ENCODE results near the gene KCNT1. TPM values are rescaled to one million over a fixed set of nuclear protein-coding genes. Genes with fewer than 3 reads are reported as not detected.

Gene KCNT1
- total and polyA plus RNA-seq, 9 donors: 0.83 to 12.0 (median 3.7) TPM

DNA sequence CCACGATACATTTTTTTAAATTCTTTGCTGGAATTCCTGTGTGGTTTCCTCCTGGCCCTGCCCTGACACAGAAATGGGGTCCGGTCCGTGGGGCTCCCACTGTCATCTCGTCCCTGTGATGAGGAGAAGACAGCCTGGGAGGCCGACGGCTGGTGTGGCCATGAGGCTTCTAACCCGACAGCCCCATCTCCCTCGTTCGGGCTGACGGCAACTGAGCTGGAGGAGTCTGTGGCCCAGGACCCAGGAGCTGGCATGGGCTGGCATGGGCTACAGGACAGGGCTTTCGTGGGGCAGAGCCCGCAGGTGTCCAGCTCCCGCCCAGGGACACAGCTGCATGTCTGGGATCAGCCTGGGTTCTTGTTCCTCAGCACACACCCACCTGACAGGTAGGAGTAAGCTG, 25.1 kb upstream of the KCNT1 start:
- Histone ChIP-seq H3K27me3 (no peaks in the 10 kb centered on the region), H3K9me3 (no peaks in the 10 kb centered on the region), H3K4me1 (ENCODE audit: insufficient read depth) (no peaks in the 10 kb centered on the region), H3K36me3 (no peaks in the 10 kb centered on the region), H3K4me3 (no peak overlapping the region), H3K27ac (no peak overlapping the region)
- TF ChIP-seq POLR2A (IDR thresholded peaks at IDR 0.05): no peak
- no peak for TF ChIP-seq EP300 (IDR thresholded peaks at IDR 0.05)
- TF ChIP-seq, protein P1, sequence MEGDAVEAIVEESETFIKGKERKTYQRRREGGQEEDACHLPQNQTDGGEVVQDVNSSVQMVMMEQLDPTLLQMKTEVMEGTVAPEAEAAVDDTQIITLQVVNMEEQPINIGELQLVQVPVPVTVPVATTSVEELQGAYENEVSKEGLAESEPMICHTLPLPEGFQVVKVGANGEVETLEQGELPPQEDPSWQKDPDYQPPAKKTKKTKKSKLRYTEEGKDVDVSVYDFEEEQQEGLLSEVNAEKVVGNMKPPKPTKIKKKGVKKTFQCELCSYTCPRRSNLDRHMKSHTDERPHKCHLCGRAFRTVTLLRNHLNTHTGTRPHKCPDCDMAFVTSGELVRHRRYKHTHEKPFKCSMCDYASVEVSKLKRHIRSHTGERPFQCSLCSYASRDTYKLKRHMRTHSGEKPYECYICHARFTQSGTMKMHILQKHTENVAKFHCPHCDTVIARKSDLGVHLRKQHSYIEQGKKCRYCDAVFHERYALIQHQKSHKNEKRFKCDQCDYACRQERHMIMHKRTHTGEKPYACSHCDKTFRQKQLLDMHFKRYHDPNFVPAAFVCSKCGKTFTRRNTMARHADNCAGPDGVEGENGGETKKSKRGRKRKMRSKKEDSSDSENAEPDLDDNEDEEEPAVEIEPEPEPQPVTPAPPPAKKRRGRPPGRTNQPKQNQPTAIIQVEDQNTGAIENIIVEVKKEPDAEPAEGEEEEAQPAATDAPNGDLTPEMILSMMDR (IDR thresholded peaks at IDR 0.05): no peak
- no peak for DNase-seq
- 87 to 93% (median 91%) methylated on average over 13 of the region's 13 CpGs for WGBS, 3 donors
- intact Hi-C loops (cut with DNase I): no loop called here

DNA sequence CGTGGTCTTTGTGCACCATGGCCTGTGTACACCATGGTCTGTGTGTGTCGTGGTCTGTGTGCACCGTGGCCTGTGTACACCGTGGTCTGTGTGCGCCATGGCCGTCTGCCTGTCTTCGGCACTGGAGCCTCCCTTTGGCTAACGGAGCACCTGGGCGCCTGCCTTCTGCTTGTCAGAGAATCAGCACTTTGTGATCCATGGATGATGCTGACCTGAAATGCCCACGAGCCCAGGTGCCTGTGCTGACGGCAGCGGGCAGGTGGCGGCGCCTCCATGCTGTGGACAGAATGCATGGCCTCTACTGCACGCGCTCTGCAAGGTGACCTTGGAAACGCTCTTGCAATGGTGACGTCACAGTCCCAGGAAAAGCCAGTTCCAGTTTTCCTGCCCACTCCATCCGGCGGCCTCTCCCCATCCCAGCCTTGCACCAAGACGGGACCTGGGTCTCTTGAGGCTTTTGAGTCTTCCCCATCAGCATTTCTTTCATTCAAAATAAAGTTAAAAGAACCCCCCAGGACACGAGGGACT, 24.3 kb upstream of the KCNT1 start:
- intact Hi-C loops (cut with DNase I): no loop called here
- TF ChIP-seq POLR2A (IDR thresholded peaks at IDR 0.05) (no peak), EP300 (IDR thresholded peaks at IDR 0.05) (no peak)
- TF ChIP-seq, protein P1 (IDR thresholded peaks at IDR 0.05): no peak
- H3K4me1 ChIP-seq (ENCODE audit: insufficient read depth): no peaks in the 10 kb centered on the region
- no peak overlapping the region for H3K4me3 ChIP-seq
- H3K27ac ChIP-seq: no peak overlapping the region
- no peaks in the 10 kb centered on the region for H3K27me3 ChIP-seq
- WGBS, 3 donors: 71 to 80% (median 74%) methylated on average over 21 to 22 of the region's 22 CpGs
- DNase-seq: no peak
- no peaks in the 10 kb centered on the region for H3K36me3 ChIP-seq
- H3K9me3 ChIP-seq: no peaks in the 10 kb centered on the region

DNA sequence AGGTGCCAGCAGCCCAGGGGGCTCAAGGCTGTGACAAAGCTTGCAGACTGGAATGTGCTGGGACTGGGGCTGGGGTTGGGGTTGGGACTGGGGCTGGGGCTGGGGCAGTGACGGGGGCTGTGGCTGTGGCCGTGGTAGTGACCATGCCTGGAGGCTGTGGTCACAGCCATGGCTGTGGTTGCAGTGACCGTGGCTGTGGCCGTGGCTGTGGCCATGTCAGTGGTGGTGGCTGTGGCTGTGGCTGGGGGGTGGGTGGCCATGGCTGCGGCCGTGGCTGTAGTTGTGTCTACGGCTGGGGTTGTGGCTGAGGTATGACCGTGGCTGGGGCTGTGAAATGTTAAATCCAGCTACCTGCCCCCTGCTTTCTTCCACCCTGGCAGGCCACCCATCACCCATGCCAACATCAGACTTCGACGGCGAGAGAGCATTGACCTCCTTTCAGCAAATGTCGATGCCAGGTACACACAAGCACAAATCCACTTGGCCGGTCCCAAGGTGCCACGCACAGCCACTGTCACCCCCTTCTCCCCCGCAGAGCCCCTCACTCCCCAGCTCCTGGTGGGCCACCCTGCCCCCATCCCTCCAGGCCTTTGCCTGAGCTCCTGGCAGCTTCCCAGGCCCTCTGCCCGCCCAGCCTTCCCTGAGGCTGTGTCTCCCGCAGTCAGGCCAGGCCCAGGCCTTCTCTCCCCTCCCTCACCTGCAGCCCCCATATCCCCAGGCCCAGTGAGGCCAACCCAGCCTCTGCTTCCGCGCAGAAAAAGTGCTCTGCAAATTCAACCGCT, 23.6 kb upstream of the KCNT1 start:
- WGBS, 3 donors: 87 to 90% (median 87%) methylated on average over 19 to 20 of the region's 20 CpGs
- H3K27me3 ChIP-seq: no peaks in the 10 kb centered on the region
- intact Hi-C loops (cut with DNase I): no loop called here
- no peaks in the 10 kb centered on the region for H3K9me3 ChIP-seq
- TF ChIP-seq, protein P1 (IDR thresholded peaks at IDR 0.05): no peak
- TF ChIP-seq EP300 (IDR thresholded peaks at IDR 0.05) (no peak), POLR2A (IDR thresholded peaks at IDR 0.05) (no peak)
- H3K4me3 ChIP-seq: no peak overlapping the region
- no peaks in the 10 kb centered on the region for H3K36me3 ChIP-seq
- H3K27ac ChIP-seq: no peak overlapping the region
- no peak for DNase-seq
- H3K4me1 ChIP-seq (ENCODE audit: insufficient read depth): no peaks in the 10 kb centered on the region

DNA sequence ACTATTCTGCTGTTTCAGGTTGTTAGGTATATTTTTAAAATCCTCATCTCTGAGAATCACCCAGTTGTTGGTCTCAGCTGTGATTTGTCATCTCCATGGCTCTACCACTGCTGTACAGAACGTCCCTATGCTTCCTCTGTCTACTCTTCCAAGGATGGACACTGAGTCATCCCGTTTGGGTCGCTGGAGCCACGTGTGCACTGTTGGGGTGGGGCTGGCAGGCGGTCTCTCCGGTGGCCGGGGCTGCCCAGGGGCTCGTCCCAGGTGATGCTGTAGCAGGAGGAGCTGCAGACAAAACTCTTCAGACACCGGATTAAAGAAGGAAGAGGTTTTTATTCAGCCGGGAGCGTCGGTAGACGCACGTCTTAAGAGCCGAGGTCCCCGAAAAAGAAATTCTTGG, 21.9 kb upstream of the KCNT1 start:
- WGBS, 3 donors: 30 to 63% (median 47%) methylated on average over 16 of the region's 16 CpGs
- H3K36me3 ChIP-seq: no peaks in the 10 kb centered on the region
- no peak for DNase-seq
- intact Hi-C loops (cut with DNase I): no loop called here
- H3K27me3 ChIP-seq: no peaks in the 10 kb centered on the region
- H3K9me3 ChIP-seq: no peaks in the 10 kb centered on the region
- TF ChIP-seq, protein P1 (IDR thresholded peaks at IDR 0.05): no peak
- TF ChIP-seq EP300 (IDR thresholded peaks at IDR 0.05) (no peak), POLR2A (IDR thresholded peaks at IDR 0.05) (no peak)
- H3K4me3 ChIP-seq: no peak overlapping the region
- no peaks in the 10 kb centered on the region for H3K4me1 ChIP-seq (ENCODE audit: insufficient read depth)
- H3K27ac ChIP-seq: no peak overlapping the region
